ENCODE measurements around the gene GMDS.

DNA sequence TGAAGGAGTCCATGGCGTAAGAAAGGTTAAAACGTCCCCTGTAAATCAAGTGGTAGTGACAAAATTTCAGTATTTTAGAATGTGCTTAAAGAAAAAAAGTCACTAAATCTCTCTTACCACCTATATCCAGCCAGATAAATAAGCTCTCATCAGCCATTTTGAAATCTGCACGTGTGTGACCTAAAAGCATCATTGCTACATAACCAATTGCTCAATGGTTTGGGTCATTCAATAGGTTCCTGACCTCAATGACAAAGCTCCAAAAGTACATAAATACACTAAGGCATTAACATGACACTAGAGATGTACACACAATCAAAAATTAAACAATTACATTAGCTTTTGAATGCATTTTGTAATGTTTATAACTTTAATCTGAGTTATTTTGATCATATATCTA lies 272.4 kb downstream of the GMDS start:
- no peak for TF ChIP-seq RCOR1 (IDR thresholded peaks at IDR 0.05; ENCODE audit: insufficient replicate concordance, low read length)
- TF ChIP-seq, protein P1, sequence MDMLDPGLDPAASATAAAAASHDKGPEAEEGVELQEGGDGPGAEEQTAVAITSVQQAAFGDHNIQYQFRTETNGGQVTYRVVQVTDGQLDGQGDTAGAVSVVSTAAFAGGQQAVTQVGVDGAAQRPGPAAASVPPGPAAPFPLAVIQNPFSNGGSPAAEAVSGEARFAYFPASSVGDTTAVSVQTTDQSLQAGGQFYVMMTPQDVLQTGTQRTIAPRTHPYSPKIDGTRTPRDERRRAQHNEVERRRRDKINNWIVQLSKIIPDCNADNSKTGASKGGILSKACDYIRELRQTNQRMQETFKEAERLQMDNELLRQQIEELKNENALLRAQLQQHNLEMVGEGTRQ (IDR thresholded peaks at IDR 0.05; ENCODE audit: low read depth, low read length): no peak
- no peak for TF ChIP-seq POLR2A (IDR thresholded peaks at IDR 0.05; ENCODE audit: low read depth, low read length)
- TF ChIP-seq, protein P2, sequence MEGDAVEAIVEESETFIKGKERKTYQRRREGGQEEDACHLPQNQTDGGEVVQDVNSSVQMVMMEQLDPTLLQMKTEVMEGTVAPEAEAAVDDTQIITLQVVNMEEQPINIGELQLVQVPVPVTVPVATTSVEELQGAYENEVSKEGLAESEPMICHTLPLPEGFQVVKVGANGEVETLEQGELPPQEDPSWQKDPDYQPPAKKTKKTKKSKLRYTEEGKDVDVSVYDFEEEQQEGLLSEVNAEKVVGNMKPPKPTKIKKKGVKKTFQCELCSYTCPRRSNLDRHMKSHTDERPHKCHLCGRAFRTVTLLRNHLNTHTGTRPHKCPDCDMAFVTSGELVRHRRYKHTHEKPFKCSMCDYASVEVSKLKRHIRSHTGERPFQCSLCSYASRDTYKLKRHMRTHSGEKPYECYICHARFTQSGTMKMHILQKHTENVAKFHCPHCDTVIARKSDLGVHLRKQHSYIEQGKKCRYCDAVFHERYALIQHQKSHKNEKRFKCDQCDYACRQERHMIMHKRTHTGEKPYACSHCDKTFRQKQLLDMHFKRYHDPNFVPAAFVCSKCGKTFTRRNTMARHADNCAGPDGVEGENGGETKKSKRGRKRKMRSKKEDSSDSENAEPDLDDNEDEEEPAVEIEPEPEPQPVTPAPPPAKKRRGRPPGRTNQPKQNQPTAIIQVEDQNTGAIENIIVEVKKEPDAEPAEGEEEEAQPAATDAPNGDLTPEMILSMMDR (conservative IDR thresholded peaks at IDR 0.05; ENCODE audit: low read depth, low read length): no peak
- TF ChIP-seq MXI1 (IDR thresholded peaks at IDR 0.05; ENCODE audit: borderline replicate concordance, low read depth, low read length): no peak
- TF ChIP-seq FOS (IDR thresholded peaks at IDR 0.05; ENCODE audit: low read depth, low read length): no peak
- no peak for TF ChIP-seq CHD1 (IDR thresholded peaks at IDR 0.05; ENCODE audit: low read depth, low read length)
- no peak for TF ChIP-seq MAZ (IDR thresholded peaks at IDR 0.05; ENCODE audit: borderline replicate concordance, low read depth, low read length)
- TF ChIP-seq SMC3 (IDR thresholded peaks at IDR 0.05; ENCODE audit: low read depth, low read length): no peak
- TF ChIP-seq, protein P3, sequence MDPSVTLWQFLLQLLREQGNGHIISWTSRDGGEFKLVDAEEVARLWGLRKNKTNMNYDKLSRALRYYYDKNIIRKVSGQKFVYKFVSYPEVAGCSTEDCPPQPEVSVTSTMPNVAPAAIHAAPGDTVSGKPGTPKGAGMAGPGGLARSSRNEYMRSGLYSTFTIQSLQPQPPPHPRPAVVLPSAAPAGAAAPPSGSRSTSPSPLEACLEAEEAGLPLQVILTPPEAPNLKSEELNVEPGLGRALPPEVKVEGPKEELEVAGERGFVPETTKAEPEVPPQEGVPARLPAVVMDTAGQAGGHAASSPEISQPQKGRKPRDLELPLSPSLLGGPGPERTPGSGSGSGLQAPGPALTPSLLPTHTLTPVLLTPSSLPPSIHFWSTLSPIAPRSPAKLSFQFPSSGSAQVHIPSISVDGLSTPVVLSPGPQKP (IDR thresholded peaks at IDR 0.05; ENCODE audit: borderline replicate concordance, low read depth, low read length): no peak
- TF ChIP-seq MAFK (IDR thresholded peaks at IDR 0.05; ENCODE audit: low read depth, low read length): no peak
- no peak for TF ChIP-seq NFE2L2 (IDR thresholded peaks at IDR 0.05; ENCODE audit: low read depth, low read length)
